ENCODE results near the gene PADI4. TPM values are rescaled to one million over a fixed set of nuclear protein-coding genes. Genes with fewer than 3 reads are reported as not detected.

The PADI4 gene
- total RNA-seq, 4 donors from 2014 or later, result 0.22 to 1.3 TPM; not detected in 2

DNA sequence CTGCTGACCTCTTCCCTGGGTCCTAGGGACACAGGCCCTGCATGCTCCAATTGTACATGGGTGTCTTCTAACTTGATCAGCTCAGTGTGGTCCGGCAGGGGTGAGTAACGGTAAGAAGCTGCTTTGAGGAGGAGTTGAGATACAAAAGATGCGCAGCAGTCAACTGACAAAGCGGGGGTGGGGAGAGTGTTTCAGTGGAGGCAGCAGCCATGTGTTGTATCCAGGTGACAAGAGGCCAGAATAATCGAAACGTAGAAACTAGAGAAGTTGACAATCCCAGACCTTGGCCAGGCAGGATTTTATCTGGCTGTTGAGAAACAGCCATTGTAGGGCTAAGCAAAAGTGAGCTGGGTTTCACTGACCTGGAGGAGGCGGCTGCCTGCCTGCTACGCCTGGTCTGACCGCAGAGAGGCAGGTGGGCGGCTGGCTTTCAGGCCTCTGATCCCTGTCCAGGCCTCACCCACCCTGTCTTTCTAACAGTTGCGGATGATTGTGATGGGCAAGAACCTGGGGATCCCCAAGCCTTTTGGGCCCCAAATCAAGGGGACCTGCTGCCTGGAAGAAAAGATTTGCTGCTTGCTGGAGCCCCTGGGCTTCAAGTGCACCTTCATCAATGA lies 92.8 kb downstream of the PADI4 start:
- TF ChIP-seq, protein P1, sequence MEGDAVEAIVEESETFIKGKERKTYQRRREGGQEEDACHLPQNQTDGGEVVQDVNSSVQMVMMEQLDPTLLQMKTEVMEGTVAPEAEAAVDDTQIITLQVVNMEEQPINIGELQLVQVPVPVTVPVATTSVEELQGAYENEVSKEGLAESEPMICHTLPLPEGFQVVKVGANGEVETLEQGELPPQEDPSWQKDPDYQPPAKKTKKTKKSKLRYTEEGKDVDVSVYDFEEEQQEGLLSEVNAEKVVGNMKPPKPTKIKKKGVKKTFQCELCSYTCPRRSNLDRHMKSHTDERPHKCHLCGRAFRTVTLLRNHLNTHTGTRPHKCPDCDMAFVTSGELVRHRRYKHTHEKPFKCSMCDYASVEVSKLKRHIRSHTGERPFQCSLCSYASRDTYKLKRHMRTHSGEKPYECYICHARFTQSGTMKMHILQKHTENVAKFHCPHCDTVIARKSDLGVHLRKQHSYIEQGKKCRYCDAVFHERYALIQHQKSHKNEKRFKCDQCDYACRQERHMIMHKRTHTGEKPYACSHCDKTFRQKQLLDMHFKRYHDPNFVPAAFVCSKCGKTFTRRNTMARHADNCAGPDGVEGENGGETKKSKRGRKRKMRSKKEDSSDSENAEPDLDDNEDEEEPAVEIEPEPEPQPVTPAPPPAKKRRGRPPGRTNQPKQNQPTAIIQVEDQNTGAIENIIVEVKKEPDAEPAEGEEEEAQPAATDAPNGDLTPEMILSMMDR (IDR thresholded peaks at IDR 0.05; ENCODE audit: low read depth), result no peak

- TF ChIP-seq, protein P1 (IDR thresholded peaks at IDR 0.05; ENCODE audit: low read depth), result no peak
Observed at GRCh38 chr1:17401841-17402240, 93.8 kb downstream of the PADI4 start.

DNA sequence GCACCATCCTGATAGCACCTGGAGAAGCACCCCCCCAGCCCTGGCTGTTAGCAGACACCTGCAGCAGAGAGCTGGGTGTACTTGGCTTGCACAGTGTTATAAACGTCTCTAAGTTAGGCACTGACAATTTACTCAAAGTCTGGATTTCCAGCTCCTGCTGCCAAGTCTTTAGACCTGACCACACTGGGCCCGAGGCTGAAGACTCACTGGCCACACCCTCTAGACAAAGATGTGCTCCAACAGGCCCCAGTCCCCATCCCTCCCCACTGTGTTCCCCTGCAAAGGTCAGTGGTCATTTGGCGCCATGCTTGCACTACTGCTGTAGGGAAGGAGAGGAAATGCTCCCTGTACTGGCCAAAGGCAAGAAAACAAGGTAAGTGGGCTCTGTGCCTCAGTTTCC lies 95.1 kb downstream of the PADI4 start:
- TF ChIP-seq, protein P1 (IDR thresholded peaks at IDR 0.05; ENCODE audit: low read depth), result no peak

DNA sequence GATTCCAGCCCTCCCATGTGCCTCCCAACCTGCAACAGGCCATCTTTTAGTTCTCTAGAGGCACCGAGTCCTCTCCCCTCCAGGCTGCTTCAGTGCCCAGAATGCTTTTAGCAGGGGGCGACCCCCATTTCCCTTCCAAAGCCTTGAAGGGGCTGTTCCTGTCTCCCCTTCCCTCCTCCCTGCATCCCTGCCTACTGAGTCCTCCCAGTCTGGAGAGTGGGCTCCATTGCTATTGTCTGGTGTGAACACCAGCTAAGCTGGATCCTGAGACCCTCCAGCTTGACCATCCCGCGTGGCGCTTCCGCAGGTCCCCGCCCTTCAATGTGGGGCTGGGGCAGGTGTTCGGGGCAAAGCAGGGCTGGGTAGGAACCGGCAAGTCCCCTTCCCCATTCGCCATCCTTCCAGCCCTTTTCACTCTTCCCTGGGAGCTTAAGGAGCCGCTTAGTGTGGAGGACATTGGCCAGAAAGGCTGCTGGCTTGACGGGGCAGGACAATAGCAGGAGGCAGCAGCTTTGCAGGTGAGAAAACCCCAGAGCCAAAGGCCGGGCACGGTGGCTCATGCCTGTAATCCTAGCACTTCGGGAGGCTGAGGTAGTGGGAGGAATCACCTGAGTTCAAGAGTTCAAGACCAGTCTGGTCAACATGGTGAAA lies 96.2 kb downstream of the PADI4 start:
- TF ChIP-seq, protein P1 (IDR thresholded peaks at IDR 0.05; ENCODE audit: low read depth), result no peak

DNA sequence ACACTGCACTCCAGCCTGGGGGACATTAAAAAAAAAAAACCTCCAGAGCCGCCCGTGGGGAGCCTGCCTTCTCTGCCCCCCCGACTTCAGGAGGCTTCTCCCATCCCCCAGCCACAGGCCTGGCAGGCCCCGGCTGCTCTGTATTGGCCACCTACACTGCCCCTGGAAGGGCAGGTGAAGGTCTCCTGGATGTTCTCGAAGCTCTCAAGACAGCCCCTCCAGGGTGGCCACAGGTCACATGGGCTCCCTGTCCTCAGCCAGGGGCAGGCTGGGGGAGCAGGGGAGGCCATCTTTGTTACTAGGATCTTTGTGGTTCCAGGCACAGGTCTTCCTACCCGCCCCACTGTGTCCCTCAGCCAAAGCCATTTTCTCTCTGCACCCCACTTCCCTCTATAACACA lies 96.8 kb downstream of the PADI4 start:
- TF ChIP-seq, protein P1 (IDR thresholded peaks at IDR 0.05; ENCODE audit: low read depth), result no peak

GRCh38 chr1:17405898-17406759 lies 98.1 kb downstream of the PADI4 start:
- TF ChIP-seq, protein P1 (IDR thresholded peaks at IDR 0.05; ENCODE audit: low read depth), result no peak

DNA sequence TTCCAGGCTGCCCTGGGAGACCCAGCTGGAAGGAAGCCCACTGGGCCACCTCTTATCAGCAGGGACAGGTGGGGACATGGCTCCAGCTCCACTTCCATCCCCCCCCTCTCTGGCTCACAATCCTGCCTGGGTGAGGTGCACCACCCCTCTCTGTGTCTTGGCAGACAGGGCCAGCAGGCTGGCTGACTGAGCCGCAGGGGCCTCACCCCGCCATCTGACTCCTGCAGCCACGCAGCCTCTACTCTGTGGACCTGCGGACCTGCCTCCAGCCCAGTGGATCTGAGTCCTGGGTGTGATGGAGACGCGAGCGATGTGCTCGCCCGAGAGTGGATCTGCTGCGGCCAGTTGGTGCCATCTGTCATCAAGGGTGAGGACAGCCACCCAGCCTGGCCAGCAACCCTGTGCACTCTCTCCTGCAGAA lies 101.4 kb downstream of the PADI4 start:
- TF ChIP-seq, protein P1 (IDR thresholded peaks at IDR 0.05; ENCODE audit: low read depth), result no peak

All from subcutaneous adipose tissue (tissue), 4 donors.